Measurements from ENCODE around the gene FAM228A. TPM values are rescaled to one million over a fixed set of nuclear protein-coding genes. Genes with fewer than 3 reads are reported as not detected.

The FAM228A gene
- polyA plus RNA-seq, 1 of the 3 experiments (the other 2 are of a cell fraction) = 0.10 TPM

DNA sequence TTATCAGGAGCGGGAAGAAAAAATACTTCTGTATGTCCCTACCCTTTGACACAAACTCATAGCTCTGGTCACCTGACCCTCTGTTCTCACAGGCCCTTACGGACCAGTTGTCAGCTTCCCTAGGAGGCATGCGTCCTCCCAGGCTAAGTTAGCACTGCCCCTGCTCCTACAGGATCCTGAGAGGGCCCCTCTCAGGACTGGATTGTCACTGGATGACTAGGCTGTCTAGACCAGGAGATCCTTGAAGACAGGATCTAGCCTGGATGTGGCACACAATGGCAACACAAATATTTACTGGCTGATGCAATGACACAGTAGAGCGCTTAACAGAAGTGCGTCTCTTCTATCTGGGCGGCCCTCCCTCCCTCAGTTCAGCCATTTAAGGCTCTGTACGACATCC, 7.7 kb downstream of the FAM228A start (continued):
- TF ChIP-seq, protein P1, sequence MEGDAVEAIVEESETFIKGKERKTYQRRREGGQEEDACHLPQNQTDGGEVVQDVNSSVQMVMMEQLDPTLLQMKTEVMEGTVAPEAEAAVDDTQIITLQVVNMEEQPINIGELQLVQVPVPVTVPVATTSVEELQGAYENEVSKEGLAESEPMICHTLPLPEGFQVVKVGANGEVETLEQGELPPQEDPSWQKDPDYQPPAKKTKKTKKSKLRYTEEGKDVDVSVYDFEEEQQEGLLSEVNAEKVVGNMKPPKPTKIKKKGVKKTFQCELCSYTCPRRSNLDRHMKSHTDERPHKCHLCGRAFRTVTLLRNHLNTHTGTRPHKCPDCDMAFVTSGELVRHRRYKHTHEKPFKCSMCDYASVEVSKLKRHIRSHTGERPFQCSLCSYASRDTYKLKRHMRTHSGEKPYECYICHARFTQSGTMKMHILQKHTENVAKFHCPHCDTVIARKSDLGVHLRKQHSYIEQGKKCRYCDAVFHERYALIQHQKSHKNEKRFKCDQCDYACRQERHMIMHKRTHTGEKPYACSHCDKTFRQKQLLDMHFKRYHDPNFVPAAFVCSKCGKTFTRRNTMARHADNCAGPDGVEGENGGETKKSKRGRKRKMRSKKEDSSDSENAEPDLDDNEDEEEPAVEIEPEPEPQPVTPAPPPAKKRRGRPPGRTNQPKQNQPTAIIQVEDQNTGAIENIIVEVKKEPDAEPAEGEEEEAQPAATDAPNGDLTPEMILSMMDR (IDR thresholded peaks at IDR 0.05) = no peak

DNA sequence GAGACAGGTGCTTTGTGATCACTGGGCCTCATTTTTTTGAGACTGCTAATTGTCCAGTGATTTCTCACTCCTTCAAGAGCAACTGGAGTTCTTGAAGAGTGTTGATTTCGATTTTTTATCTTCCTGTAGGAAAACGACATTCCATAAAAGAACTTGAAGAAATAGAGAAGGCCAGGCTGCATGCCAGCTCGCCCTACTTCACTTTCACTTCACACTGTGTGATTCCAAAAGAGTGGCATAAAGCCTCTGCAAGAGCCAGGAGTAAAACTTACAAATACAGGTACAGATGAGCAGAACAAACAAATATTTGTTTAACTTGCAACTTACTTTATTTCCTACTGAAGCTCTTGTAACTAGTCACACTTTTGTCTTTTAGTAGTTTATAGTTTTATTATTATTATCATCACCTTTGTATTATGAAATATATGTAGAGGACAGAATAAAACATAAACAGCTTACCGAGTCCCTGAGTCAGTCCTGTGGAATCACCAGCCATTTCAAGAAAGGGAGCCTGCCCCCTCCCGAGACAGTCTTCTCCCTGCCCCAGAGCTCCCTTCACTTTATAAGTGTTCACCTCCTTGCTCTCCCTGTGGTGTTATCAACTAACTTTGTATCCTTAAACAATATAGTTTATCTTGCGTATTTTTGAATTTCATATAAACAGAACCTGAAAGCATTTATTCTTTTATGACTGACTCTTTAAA, 8.7 kb downstream of the FAM228A start:
- POLR2A ChIA-PET = no interaction called here

More for the DNA sequence above, 8.7 kb downstream of the FAM228A start:
- Histone ChIP-seq H4K20me1 (ENCODE audit: insufficient read depth) (no peaks in the 10 kb centered on the region), H3K79me2 (ENCODE audit: insufficient read depth) (no peaks in the 10 kb centered on the region), H3K36me3 (replicated peaks in 1 of 2; ENCODE audit: control insufficient read depth in 1 of 2, insufficient read depth in 2 of 2, low read length in 1 of 2) (no peaks in the 10 kb centered on the region), H3K4me3 (ENCODE audit: low read depth in 2 of 2, low read length in 1 of 2) (no peak overlapping the region), H3K4me1 (ENCODE audit: control insufficient read depth in 1 of 2, insufficient read depth in 2 of 2, low read depth in 1 of 2, low read length in 1 of 2) (no peaks in the 10 kb centered on the region), H3K27me3 (ENCODE audit: insufficient read depth) (no peaks in the 10 kb centered on the region), H3F3A (replicated peaks; ENCODE audit: insufficient read depth) (no peaks in the 10 kb centered on the region), H3K4me2 (no peak overlapping the region), H3K9me2 (no peaks in the 10 kb centered on the region), H3K9ac (no peak overlapping the region), H3K27ac (ENCODE audit: low read depth in 2 of 2, low read length in 1 of 2) (no peak overlapping the region), H3K9me3 (peaks cover 4% of the 10 kb centered on the region; the same call in 1 of the 2 replicates), H2AFZ (ENCODE audit: low read depth) (no peak overlapping the region)
- 59% methylated on average over 6 of the region's 6 CpGs for WGBS (ENCODE audit: low lambda C conversion rate)
- CTCF ChIA-PET = interaction anchor here (0.6 to 1.0 kb wide), 2 partner anchors 16 to 80 kb away, joined by 3 read pairs; no protein-coding TSS in a partner anchor
- TF ChIP-seq, protein P1 (IDR thresholded peaks at IDR 0.05) = no peak
- TF ChIP-seq, protein P2, sequence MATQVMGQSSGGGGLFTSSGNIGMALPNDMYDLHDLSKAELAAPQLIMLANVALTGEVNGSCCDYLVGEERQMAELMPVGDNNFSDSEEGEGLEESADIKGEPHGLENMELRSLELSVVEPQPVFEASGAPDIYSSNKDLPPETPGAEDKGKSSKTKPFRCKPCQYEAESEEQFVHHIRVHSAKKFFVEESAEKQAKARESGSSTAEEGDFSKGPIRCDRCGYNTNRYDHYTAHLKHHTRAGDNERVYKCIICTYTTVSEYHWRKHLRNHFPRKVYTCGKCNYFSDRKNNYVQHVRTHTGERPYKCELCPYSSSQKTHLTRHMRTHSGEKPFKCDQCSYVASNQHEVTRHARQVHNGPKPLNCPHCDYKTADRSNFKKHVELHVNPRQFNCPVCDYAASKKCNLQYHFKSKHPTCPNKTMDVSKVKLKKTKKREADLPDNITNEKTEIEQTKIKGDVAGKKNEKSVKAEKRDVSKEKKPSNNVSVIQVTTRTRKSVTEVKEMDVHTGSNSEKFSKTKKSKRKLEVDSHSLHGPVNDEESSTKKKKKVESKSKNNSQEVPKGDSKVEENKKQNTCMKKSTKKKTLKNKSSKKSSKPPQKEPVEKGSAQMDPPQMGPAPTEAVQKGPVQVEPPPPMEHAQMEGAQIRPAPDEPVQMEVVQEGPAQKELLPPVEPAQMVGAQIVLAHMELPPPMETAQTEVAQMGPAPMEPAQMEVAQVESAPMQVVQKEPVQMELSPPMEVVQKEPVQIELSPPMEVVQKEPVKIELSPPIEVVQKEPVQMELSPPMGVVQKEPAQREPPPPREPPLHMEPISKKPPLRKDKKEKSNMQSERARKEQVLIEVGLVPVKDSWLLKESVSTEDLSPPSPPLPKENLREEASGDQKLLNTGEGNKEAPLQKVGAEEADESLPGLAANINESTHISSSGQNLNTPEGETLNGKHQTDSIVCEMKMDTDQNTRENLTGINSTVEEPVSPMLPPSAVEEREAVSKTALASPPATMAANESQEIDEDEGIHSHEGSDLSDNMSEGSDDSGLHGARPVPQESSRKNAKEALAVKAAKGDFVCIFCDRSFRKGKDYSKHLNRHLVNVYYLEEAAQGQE (IDR thresholded peaks at IDR 0.05; ENCODE audit: low read depth, low read length) = no peak
- TF ChIP-seq RFX5 (IDR thresholded peaks at IDR 0.05; ENCODE audit: low read length) (no peak), GABPA (IDR thresholded peaks at IDR 0.05; ENCODE audit: low read depth) (no peak), FOXM1 (IDR thresholded peaks at IDR 0.05; ENCODE audit: low read depth) (no peak), TAF1 (IDR thresholded peaks at IDR 0.05; ENCODE audit: borderline replicate concordance, low read depth, low read length) (no peak), RXRA (IDR thresholded peaks at IDR 0.05; ENCODE audit: borderline replicate concordance, low read depth) (no peak), JUND (IDR thresholded peaks at IDR 0.05) (no peak), MEF2A (IDR thresholded peaks at IDR 0.05; ENCODE audit: borderline replicate concordance, low read depth) (no peak), MXI1 (IDR thresholded peaks at IDR 0.05; ENCODE audit: low read depth, low read length) (no peak), RAD21 (IDR thresholded peaks at IDR 0.05; ENCODE audit: low read length) (no peak), NRF1 (IDR thresholded peaks at IDR 0.05; ENCODE audit: low read depth, low read length) (no peak), RCOR1 (IDR thresholded peaks at IDR 0.05; ENCODE audit: low read length) (no peak), TEAD4 (IDR thresholded peaks at IDR 0.05; ENCODE audit: borderline replicate concordance, insufficient read depth) (no peak), SIN3A (IDR thresholded peaks at IDR 0.05; ENCODE audit: borderline replicate concordance, low read depth, low read length) (no peak), CHD2 (IDR thresholded peaks at IDR 0.05; ENCODE audit: low read length, partially characterized antibody) (no peak), FOSL2 (IDR thresholded peaks at IDR 0.05; ENCODE audit: borderline replicate concordance, low read depth) (no peak)
- TF ChIP-seq, protein P3, sequence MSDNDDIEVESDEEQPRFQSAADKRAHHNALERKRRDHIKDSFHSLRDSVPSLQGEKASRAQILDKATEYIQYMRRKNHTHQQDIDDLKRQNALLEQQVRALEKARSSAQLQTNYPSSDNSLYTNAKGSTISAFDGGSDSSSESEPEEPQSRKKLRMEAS (IDR thresholded peaks at IDR 0.05; ENCODE audit: low read depth) = no peak
- TF ChIP-seq, protein P4, sequence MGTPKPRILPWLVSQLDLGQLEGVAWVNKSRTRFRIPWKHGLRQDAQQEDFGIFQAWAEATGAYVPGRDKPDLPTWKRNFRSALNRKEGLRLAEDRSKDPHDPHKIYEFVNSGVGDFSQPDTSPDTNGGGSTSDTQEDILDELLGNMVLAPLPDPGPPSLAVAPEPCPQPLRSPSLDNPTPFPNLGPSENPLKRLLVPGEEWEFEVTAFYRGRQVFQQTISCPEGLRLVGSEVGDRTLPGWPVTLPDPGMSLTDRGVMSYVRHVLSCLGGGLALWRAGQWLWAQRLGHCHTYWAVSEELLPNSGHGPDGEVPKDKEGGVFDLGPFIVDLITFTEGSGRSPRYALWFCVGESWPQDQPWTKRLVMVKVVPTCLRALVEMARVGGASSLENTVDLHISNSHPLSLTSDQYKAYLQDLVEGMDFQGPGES (IDR thresholded peaks at IDR 0.05; ENCODE audit: low read depth, low read length) = no peak
- no peak for DNase-seq

Measured in SK-N-SH (cell line).